ENCODE measurements around the gene COL2A1.

Gene COL2A1

DNA sequence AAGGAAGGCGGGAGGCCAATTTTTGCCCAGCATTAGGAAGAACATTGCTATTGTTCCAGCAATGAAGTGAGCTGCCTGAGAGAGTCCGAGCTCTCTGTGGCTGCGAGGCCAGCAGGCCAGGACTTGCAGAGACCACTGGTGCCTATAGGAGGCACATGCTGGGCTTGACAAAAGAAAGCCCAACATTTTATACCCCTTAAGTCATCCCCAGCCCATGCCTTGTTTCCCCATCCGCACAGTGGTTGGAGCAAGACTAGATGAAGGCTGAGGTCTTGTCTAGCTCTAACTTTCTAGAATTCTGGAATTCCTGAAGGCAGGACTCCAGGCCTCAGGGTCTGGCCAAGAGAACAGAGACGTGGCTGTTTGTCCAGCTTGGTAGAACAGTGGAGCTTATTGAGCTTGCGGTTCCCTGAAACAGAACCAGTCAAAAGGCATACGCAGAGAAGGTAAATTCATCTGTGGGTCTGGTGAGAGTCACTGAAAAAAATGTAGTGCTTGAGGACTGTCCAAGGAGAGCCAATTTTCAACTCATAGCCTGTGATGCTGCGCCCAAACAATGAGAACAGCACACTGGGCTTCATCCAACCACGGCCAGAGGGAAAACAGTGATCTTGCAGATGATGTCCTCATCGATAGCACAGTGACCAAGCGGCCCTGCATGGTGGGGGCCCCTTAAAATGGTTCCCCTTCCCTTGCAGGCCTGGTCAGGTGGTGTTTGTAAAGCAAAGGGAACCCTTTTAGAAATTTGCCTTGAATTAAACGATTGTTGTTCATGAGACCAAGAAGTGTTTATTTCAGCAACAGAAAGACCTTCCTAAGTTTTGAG, 27.1 kb upstream of the COL2A1 start:
- in situ Hi-C loops (cut with MboI; ENCODE audit: low sequenced_read_pairs): no loop called here

GRCh38 chr12:48030173-48030650, 25.9 kb upstream of the COL2A1 start:
- in situ Hi-C loops (cut with MboI; ENCODE audit: low sequenced_read_pairs): no loop called here

GRCh38 chr12:48029491-48030172, 25.4 kb upstream of the COL2A1 start:
- in situ Hi-C loops (cut with MboI; ENCODE audit: low sequenced_read_pairs): no loop called here

- in situ Hi-C loops (cut with MboI; ENCODE audit: low sequenced_read_pairs): no loop called here
These were observed 24.5 kb upstream of the COL2A1 start for GRCh38 chr12:48028541-48029431.

- in situ Hi-C loops (cut with MboI; ENCODE audit: low sequenced_read_pairs): no loop called here
These were observed 23.1 kb upstream of the COL2A1 start for GRCh38 chr12:48027183-48028002.

GRCh38 chr12:48026060-48026827, 22.0 kb upstream of the COL2A1 start:
- in situ Hi-C loops (cut with MboI; ENCODE audit: low sequenced_read_pairs): no loop called here

GRCh38 chr12:48025281-48025680, 21.0 kb upstream of the COL2A1 start:
- in situ Hi-C loops (cut with MboI; ENCODE audit: low sequenced_read_pairs): no loop called here

- in situ Hi-C loops (cut with MboI; ENCODE audit: low sequenced_read_pairs): no loop called here
These were observed 20.5 kb upstream of the COL2A1 start for GRCh38 chr12:48024735-48025134.

- in situ Hi-C loops (cut with MboI; ENCODE audit: low sequenced_read_pairs): no loop called here
These were observed 19.1 kb upstream of the COL2A1 start for GRCh38 chr12:48023386-48023785.

DNA sequence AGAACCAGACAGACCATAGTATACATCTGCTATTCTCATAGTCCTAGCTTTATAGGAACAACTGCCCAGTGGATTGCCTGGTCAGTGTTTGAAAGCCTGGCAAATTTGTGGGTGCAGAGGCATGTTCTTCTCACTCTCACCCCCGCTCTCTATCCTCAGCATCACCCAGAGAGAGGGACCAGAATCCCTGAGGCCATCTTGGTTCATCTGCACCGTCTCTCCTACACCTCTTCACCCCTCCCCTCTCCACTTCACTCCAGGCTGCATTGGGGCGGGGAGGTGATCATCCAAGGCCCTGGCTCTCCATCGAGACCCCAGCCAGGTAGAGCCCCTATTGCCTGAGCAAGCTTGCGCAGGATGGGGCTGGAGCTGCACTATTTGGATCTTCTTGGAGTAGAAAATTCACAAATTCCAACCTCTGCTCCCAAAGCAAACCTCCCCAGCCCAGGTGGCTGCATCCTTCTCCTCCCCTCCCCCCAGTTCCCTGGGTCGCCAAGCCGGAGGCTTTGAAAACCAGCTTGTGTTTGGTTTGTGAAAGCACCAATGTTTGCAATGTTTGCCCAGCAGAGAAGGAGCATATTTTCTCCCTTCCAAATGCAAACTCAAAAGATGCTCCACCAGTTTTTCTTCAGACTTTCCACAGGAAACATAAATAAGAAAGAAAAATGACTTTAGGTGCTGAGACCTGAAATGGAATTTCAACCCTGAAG, 18.6 kb upstream of the COL2A1 start:
- in situ Hi-C loops (cut with MboI; ENCODE audit: low sequenced_read_pairs): no loop called here

GRCh38 chr12:48022180-48022521, 17.9 kb upstream of the COL2A1 start:
- in situ Hi-C loops (cut with MboI; ENCODE audit: low sequenced_read_pairs): no loop called here

- in situ Hi-C loops (cut with MboI; ENCODE audit: low sequenced_read_pairs): no loop called here
These were observed 17.4 kb upstream of the COL2A1 start for GRCh38 chr12:48021485-48022179.

GRCh38 chr12:48019639-48020265, 15.5 kb upstream of the COL2A1 start:
- in situ Hi-C loops (cut with MboI; ENCODE audit: low sequenced_read_pairs): no loop called here

DNA sequence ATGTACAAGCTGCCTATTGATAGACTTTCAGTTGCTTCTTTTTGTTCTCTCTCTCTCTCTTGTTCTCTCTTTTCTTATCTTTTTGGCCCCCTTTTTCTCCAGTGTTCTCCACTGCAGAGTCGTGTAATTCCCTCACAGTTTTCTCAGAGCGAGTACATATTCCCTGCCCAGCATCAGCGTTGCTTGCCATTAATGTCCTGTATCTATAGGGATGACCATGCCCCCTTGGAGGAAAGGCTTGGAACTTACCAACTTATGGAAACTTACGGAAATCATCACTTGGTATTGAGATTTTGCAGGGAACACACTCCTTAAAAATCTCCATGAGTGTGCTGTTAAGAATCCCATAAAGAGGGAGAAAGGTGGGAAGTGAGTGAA, 14.3 kb upstream of the COL2A1 start:
- in situ Hi-C loops (cut with MboI; ENCODE audit: low sequenced_read_pairs): no loop called here

GRCh38 chr12:48017921-48018617, 13.8 kb upstream of the COL2A1 start:
- in situ Hi-C loops (cut with MboI; ENCODE audit: low sequenced_read_pairs): no loop called here

DNA sequence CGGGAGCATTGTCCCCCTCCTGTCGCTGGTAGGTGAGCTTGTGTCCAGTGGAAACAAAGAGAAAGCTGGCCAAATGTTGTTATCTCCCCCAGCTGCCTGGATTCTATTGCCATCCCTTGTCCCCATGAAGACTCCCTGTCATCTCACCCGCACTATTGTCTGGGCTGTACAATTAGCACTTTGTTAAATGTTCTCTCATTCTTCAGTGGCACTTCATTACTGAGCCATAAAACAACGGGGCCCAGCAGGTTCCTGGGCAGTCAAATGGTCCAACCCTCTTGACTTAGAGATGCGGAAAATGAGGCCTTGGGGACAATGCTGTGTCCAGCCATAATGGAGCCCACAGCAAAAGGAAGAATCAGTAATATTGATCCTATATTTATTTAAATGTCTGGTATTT, 13.2 kb upstream of the COL2A1 start:
- in situ Hi-C loops (cut with MboI; ENCODE audit: low sequenced_read_pairs): no loop called here

DNA sequence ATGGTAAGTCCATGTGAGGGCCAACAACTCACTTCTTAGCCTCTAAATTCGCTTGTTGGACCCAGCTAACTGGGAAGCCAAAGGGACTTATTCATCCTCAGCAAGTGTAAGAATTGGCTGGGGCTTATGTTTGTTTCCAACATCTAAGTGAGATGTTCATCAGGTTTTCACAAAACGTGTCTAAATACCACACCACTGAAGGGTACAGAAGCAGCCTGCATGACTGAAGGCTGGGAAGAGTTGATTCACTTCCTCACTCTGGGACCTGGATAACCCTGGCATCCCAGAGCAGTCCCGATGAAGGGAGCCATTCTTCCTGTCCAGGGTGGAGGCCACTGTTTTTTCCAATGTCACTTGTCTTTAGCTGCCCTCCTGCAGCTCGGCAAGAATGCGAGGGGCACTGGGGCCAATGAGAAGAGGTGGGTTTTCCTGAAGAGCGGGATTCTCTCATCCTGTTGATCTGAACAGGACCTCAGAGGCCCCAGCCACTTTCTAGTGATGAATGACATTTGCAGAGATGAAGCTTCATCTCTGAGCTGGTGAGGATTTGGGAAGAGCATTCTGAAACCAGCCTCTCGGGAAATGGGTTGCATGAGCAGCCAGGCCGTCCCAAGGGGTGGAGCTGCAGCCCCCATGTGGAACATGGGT, 12.2 kb upstream of the COL2A1 start:
- in situ Hi-C loops (cut with MboI; ENCODE audit: low sequenced_read_pairs): no loop called here
